GM12878 (cell line): Measurements from ENCODE around the gene GRN. TPM values are rescaled to one million over a fixed set of nuclear protein-coding genes. Genes with fewer than 3 reads are reported as not detected.

Experiments used
- ATAC-seq: fragments of 200-7000 bp; cut with Tn5 transposase; 3 replicates; pipeline ENCODE4 v1.9.1; 2020; ENCODE audit warnings: mild to moderate bottlenecking, moderate library complexity
- BruUV-seq: library from RNA; stranded (reverse); fragments of 400-500 nt; replicated peaks from 2 replicates; lab custom pipeline; 2021; lab: Mats Ljungman, UMichigan
- CTCF ChIA-PET: fragments of 300-600 bp; sonication (Branson Sonifier 250); formaldehyde crosslinking; extraction: SDS; loops from one replicate; lab custom pipeline; 2021; ENCODE audit warnings: inconsistent platforms; lab: Yijun Ruan, JAX
- POLR2A ChIA-PET: fragments of 350-600 bp; formaldehyde crosslinking; extraction: SDS; loops from one replicate; lab custom pipeline; 2021; ENCODE audit warnings: inconsistent platforms; lab: Charles Lee
- RAD21 ChIA-PET: fragments of 300-600 bp; sonication (Branson Sonifier 250); formaldehyde crosslinking; loops from one replicate; lab custom pipeline; 2023; ENCODE audit warnings: antibody characterized with exemption; ENCODE audit not compliant: unreplicated experiment; lab: Charles Lee
- SMC1A ChIA-PET: fragments of 300-600 bp; sonication (Branson Sonifier 250); formaldehyde crosslinking; loops from one replicate; lab custom pipeline; 2023; ENCODE audit not compliant: unreplicated experiment, uncharacterized antibody; lab: Charles Lee
- DNase-seq: peaks from one replicate; pipeline ENCODE4 v3.0.0-alpha.2; 2011; ENCODE audit warnings: low read depth, low spot score
- FAIRE-seq: peaks from 3 replicates; lab custom pipeline; 2011; peaks lifted over from hg19 to GRCh38; lab: Jason Lieb, UNC
- H2AFZ ChIP-seq: 2 replicates; pipeline ENCODE4 v1.6.0; 2011; ENCODE audit warnings: low read depth, low read length, control low read depth; ENCODE audit not compliant: control insufficient read depth
- H3K27ac ChIP-seq: 2 replicates; pipeline ENCODE4 v1.5.1; 2011; ENCODE audit warnings: control low read depth; ENCODE audit not compliant: control insufficient read depth, insufficient read depth
- H3K27me3 ChIP-seq, 2 experiments: replicated peaks in 1 of 2; 2 replicates each; pipeline versions ENCODE4 v1.6.0 to v1.6.1; 2011; ENCODE audit warnings: low read length in 1 of 2; ENCODE audit not compliant: control insufficient read depth in 2 of 2, insufficient read depth in 2 of 2
- H3K36me3 ChIP-seq, 2 experiments: 2 replicates each; pipeline ENCODE4 v1.5.1; 2011; ENCODE audit warnings: low read length in 1 of 2; ENCODE audit not compliant: control insufficient read depth in 2 of 2, insufficient read depth in 2 of 2
- H3K4me1 ChIP-seq: 2 replicates; pipeline ENCODE4 v1.6.1; 2011; ENCODE audit warnings: mild to moderate bottlenecking, low read length, moderate library complexity, mixed read lengths; ENCODE audit not compliant: control insufficient read depth, insufficient read depth
- H3K4me2 ChIP-seq: 2 replicates; pipeline ENCODE4 v1.6.0; 2011; ENCODE audit warnings: control low read depth; ENCODE audit not compliant: control insufficient read depth, insufficient read depth
- H3K4me3 ChIP-seq: fragments of 200-600 bp; sonication (generic); 2 replicates; pipeline ENCODE4 v1.5.1; 2016
- H3K79me2 ChIP-seq: 2 replicates; pipeline ENCODE4 v1.6.0; 2011; ENCODE audit warnings: low read length; ENCODE audit not compliant: control insufficient read depth, insufficient read depth
- H3K9ac ChIP-seq: 2 replicates; pipeline ENCODE4 v1.8.0; 2011; ENCODE audit warnings: low read length, control low read depth, mixed read lengths; ENCODE audit not compliant: control insufficient read depth, insufficient read depth
- H3K9me3 ChIP-seq: replicated peaks from 3 replicates; pipeline ENCODE4 v1.5.1; 2011; ENCODE audit warnings: mild to moderate bottlenecking, low read length; ENCODE audit not compliant: control insufficient read depth, insufficient read depth
- H4K20me1 ChIP-seq: 2 replicates; pipeline ENCODE4 v1.6.0; 2011; ENCODE audit not compliant: control insufficient read depth, insufficient read depth
- ASH2L ChIP-seq: fragments of 300-600, 200-600 bp; sonication (generic); IDR thresholded peaks from 2 replicates; pipeline ENCODE4 v1.6.1; 2017; ENCODE audit warnings: low read depth, mild to moderate bottlenecking, borderline replicate concordance
- CHD4 ChIP-seq: fragments of 200-600 bp; sonication (generic); IDR thresholded peaks from 2 replicates; pipeline ENCODE4 v1.6.1; 2016; ENCODE audit warnings: mild to moderate bottlenecking
- FOXK2 ChIP-seq: fragments of 450-650 bp; IDR thresholded peaks from 2 replicates; pipeline ENCODE4 v1.6.1; 2017; ENCODE audit warnings: mild to moderate bottlenecking, moderate library complexity
- GABPA ChIP-seq: IDR thresholded peaks from 2 replicates; pipeline ENCODE4 v1.6.1; 2014; ENCODE audit warnings: antibody characterized with exemption, low read depth, mild to moderate bottlenecking, inconsistent platforms
- MEF2A ChIP-seq: IDR thresholded peaks from 2 replicates; pipeline ENCODE4 v1.6.1; 2011; ENCODE audit warnings: low read depth, mild to moderate bottlenecking, low read length, moderate library complexity; ENCODE audit not compliant: insufficient read depth
- NFIC ChIP-seq: IDR thresholded peaks from 2 replicates; pipeline ENCODE4 v1.6.1; 2012; ENCODE audit warnings: low read depth, mild to moderate bottlenecking, inconsistent platforms, low read length, moderate library complexity
- NFYB ChIP-seq: IDR thresholded peaks from 2 replicates; pipeline ENCODE4 v1.6.1; 2011; ENCODE audit warnings: low read depth, mild to moderate bottlenecking, low read length, improper control_type of control experiment, moderate library complexity; ENCODE audit not compliant: insufficient read depth
- NR2C1 ChIP-seq: fragments of 450-650 bp; IDR thresholded peaks from 2 replicates; pipeline ENCODE4 v1.6.1; 2017; ENCODE audit warnings: antibody characterized with exemption, mild to moderate bottlenecking, moderate library complexity
- NR2C2 ChIP-seq: IDR thresholded peaks from 2 replicates; pipeline ENCODE4 v1.6.1; 2011; ENCODE audit warnings: borderline replicate concordance, low read depth; ENCODE audit not compliant: control insufficient read depth, insufficient read length
- PKNOX1 ChIP-seq: fragments of 450-650 bp; IDR thresholded peaks from 2 replicates; pipeline ENCODE4 v1.6.1; 2016; ENCODE audit warnings: mild to moderate bottlenecking
- POLR2A ChIP-seq: IDR thresholded peaks from 2 replicates; pipeline ENCODE4 v1.6.1; 2011; ENCODE audit warnings: low read depth, mild to moderate bottlenecking, low read length
- POU2F2 ChIP-seq: IDR thresholded peaks from 3 replicates; pipeline ENCODE4 v1.6.1; 2011; ENCODE audit warnings: low read depth, mild to moderate bottlenecking, low read length, borderline replicate concordance
- SIN3A ChIP-seq: IDR thresholded peaks from 2 replicates; pipeline ENCODE4 v1.6.1; 2012; ENCODE audit warnings: low read depth, low read length, improper control_type of control experiment
- STAT3 ChIP-seq: IDR thresholded peaks from 2 replicates; pipeline ENCODE4 v1.6.1; 2011; ENCODE audit warnings: low read depth, low read length, improper control_type of control experiment
- TCF3 ChIP-seq: IDR thresholded peaks from 2 replicates; pipeline ENCODE4 v1.6.1; 2012; ENCODE audit warnings: low read depth, mild to moderate bottlenecking, low read length, borderline replicate concordance; ENCODE audit not compliant: insufficient read depth
- ZBED1 ChIP-seq: IDR thresholded peaks from 2 replicates; pipeline ENCODE4 v1.6.1; 2016; ENCODE audit warnings: borderline replicate concordance
- ZSCAN29 ChIP-seq: fragments of 450-650 bp; IDR thresholded peaks from 2 replicates; pipeline ENCODE4 v1.6.1; 2017; ENCODE audit warnings: mild to moderate bottlenecking, moderate library complexity
- WGBS: methylation state at CpG from one replicate; pipeline ENCODE4 v1.1.6; 2016; ENCODE audit warnings: low lambda C conversion rate; ENCODE audit not compliant: insufficient replicate concordance, insufficient coverage; ENCODE audit errors: missing lambda C conversion rate; 5-methylcytosine and 5-hydroxymethylcytosine counted together
- in situ Hi-C: fragments of 300-500 bp; cut with MboI; formaldehyde crosslinking; loops from 9 replicates; pipeline ENCODE4 v1.14.3; 2018; ENCODE audit warnings: mixed read lengths
- intact Hi-C: fragments of 100-400 bp; cut with micrococcal nuclease; formaldehyde crosslinking; loops from one replicate; pipeline ENCODE4 v1.14.2; 2022; ENCODE audit not compliant: unreplicated experiment
- polyA plus RNA-seq, 11 experiments: library from polyadenylated mRNA; depleted of rRNA in 4 of 11; unstranded in 6 of 11; stranded (reverse) in 5 of 11; fragments of >200 nt; fragmentation: Nextera tagmentation in 4 of 11; fragmentation: Illumina TruSeq in 1 of 11; extraction: Ambion mirVana in 4 of 11; extraction: Trizol in 1 of 11; gene quantifications; 1 replicate in 1 of 11; 2 replicates in 10 of 11; pipeline versions ENCODE4 v1.2.1 to v1.2.3, GENCODE V29; 2011 to 2016; ENCODE audit warnings: inconsistent platforms in 2 of 11, missing spikeins in 2 of 11, low read depth in 1 of 11
- total RNA-seq, 4 experiments: library from RNA; depleted of rRNA in 3 of 4; stranded (reverse); fragments of >200 nt in 3 of 4; fragmentation: Illumina TruSeq in 1 of 4; extraction: Trizol in 1 of 4; gene quantifications; 2 replicates each; pipeline versions ENCODE4 v1.2.1 to v1.2.3, GENCODE V29; 2013 to 2021
- TF ChIP-seq, protein P1 (sequence below): fragments of 450-650 bp; formaldehyde crosslinking; IDR thresholded peaks from 2 replicates; pipeline ENCODE4 v1.4.0; 2022; ENCODE audit warnings: mild to moderate bottlenecking, moderate library complexity

The GRN gene
- total and polyA plus RNA-seq, 10 of the 15 experiments (the other 5 are each of a cell fraction or from before 2014, with no cell fraction given) = 22.3 to 389 (median 139) TPM

DNA sequence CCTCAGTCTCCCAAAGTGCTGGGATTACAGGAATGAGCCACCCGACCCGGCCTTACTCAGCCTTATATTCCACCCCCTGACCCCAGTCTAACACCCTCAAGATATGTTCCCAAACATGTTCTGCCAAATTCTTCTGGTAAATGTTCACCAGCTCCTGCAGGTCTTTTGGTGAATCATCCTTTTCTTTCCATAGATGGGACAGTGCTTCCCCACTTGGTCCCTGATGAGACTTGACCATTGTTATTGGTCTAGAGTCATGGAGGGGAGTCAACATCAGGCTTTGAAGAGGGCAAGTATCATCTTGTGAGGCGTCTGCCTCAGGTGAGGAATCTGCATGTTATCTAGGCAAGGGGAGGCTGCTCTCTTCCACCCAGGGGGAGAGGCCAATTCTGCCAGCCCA is 47.1 kb upstream of the GRN start:
- Histone ChIP-seq H3K79me2 (no peaks in the 10 kb centered on the region), H3K4me2 (no peak overlapping the region), H3K27ac (no peak overlapping the region), H2AFZ (no peak overlapping the region), H3K9ac (no peak overlapping the region), H3K36me3 (no peaks in the 10 kb centered on the region), H3K4me3 (no peak overlapping the region), H3K4me1 (0 out of 2 replicates have a peak, but pooled peaks cover under 1% of the 10 kb centered on the region), H3K27me3 (no peaks in the 10 kb centered on the region), H4K20me1 (no peaks in the 10 kb centered on the region), H3K9me3 (no peaks in the 10 kb centered on the region; the same call in 2 of the 3 replicates)
- no peak for DNase-seq
- ChIA-PET CTCF (no interaction called here), RAD21 (no interaction called here), POLR2A (no interaction called here), SMC1A (no interaction called here)
- whole genome bisulfite sequencing = 11% methylated on average over 3 of the region's 3 CpGs
- ATAC-seq = no peak
- in situ Hi-C loops = no loop called here
- intact Hi-C loops = no loop called here
- BruUV-seq = no TSS peak
- no peak for FAIRE-seq
- TF ChIP-seq CHD4 (no peak), FOXK2 (no peak), NFIC (no peak), PKNOX1 (no peak), NFYB (no peak), NR2C1 (no peak), STAT3 (no peak), SIN3A (no peak), TCF3 (no peak), ZSCAN29 (no peak), ZBED1 (no peak), NR2C2 (no peak), GABPA (no peak), ASH2L (no peak), POLR2A (no peak), POU2F2 (no peak), MEF2A (no peak)
- TF ChIP-seq, protein P1, sequence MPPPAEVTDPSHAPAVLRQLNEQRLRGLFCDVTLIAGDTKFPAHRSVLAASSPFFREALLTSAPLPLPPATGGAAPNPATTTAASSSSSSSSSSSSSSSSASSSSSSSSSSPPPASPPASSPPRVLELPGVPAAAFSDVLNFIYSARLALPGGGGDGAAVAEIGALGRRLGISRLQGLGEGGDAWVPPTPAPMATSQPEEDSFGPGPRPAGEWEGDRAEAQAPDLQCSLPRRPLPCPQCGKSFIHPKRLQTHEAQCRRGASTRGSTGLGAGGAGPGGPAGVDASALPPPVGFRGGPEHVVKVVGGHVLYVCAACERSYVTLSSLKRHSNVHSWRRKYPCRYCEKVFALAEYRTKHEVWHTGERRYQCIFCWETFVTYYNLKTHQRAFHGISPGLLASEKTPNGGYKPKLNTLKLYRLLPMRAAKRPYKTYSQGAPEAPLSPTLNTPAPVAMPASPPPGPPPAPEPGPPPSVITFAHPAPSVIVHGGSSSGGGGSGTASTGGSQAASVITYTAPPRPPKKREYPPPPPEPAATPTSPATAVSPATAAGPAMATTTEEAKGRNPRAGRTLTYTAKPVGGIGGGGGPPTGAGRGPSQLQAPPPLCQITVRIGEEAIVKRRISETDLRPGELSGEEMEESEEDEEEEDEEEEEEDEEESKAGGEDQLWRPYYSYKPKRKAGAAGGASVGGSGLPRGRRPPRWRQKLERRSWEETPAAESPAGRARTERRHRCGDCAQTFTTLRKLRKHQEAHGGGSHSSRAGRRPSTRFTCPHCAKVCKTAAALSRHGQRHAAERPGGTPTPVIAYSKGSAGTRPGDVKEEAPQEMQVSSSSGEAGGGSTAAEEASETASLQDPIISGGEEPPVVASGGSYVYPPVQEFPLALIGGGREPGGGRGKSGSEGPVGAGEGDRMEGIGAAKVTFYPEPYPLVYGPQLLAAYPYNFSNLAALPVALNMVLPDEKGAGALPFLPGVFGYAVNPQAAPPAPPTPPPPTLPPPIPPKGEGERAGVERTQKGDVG = no peak
